Sigmoid colon (tissue), 4 donors: ENCODE results near the gene PGM5.

Experiments
- CTCF ChIP-seq, 4 experiments: fragments of 450-650 bp in 3 of 4; fragments of 200-600 bp in 1 of 4; IDR thresholded peaks; one replicate each; pipeline ENCODE4 v1.5.1; 2016 to 2019; ENCODE audit warnings: antibody characterized with exemption in 4 of 4, mild to moderate bottlenecking in 3 of 4, moderate library complexity in 2 of 4
- EP300 ChIP-seq, 4 donors: sonication (generic); formaldehyde crosslinking; IDR thresholded peaks; one replicate each; pipeline ENCODE4 v1.6.1; 2017; ENCODE audit warnings: antibody characterized with exemption in 4 of 4
- POLR2A ChIP-seq, 2 donors: fragments of 450-650 bp; IDR thresholded peaks; one replicate each; pipeline ENCODE4 v1.6.1; 2016; ENCODE audit warnings: antibody characterized with exemption in 2 of 2, mild to moderate bottlenecking in 2 of 2, moderate library complexity in 2 of 2
- POLR2AphosphoS5 ChIP-seq, 4 donors: sonication (generic); formaldehyde crosslinking; IDR thresholded peaks; one replicate each; pipeline ENCODE4 v1.6.1; 2017; ENCODE audit warnings: antibody characterized with exemption in 4 of 4

- TF ChIP-seq CTCF (IDR thresholded peaks at IDR 0.05) (no peak), POLR2AphosphoS5 (IDR thresholded peaks at IDR 0.05) (no peak), EP300 (IDR thresholded peaks at IDR 0.05) (no peak), POLR2A (IDR thresholded peaks at IDR 0.05) (no peak)
Observed at GRCh38 chr9:68418259-68418845, 61.9 kb downstream of the PGM5 start.
